ENCODE data around the gene ZNF548. TPM values are rescaled to one million over a fixed set of nuclear protein-coding genes. Genes with fewer than 3 reads are reported as not detected.
A peak's percentile ranks its signal among the peaks of the same experiment; 100 is the strongest.

The ZNF548 gene
- 10 to 100 TPM; 40.4 to 62.8 TPM for total RNA-seq

- peak within 1 kb of the TSS; percentile 86 for H3K27ac Mint-ChIP-seq
- H3K4me3 Mint-ChIP-seq = peak within 1 kb of the TSS; percentile 96
- DNase-seq (peak; percentile 97), ATAC-seq (replicated peaks in 1 of 2) (peak; percentile 96 to 97)
- H3K9me3 Mint-ChIP-seq = peaks cover 11 to 12% of the 10 kb centered on the region in 2 donors
- no peaks in the 10 kb centered on the region for H3K27me3 Mint-ChIP-seq (ENCODE audit: low read depth)
- H3K36me3 Mint-ChIP-seq (ENCODE audit: insufficient read depth in 2 of 2) = peaks cover 24 to 55% of the 10 kb centered on the region in 2 donors
- H3K4me1 Mint-ChIP-seq (ENCODE audit: low read depth) = peaks cover 29% of the 10 kb centered on the region
Measured at GRCh38 chr19:57389730-57390598, at the start of gene ZNF548. ZNF548 (plus strand) TSS chr19:57389854; CDS start chr19:57390100, 246 bp downstream.

DNA sequence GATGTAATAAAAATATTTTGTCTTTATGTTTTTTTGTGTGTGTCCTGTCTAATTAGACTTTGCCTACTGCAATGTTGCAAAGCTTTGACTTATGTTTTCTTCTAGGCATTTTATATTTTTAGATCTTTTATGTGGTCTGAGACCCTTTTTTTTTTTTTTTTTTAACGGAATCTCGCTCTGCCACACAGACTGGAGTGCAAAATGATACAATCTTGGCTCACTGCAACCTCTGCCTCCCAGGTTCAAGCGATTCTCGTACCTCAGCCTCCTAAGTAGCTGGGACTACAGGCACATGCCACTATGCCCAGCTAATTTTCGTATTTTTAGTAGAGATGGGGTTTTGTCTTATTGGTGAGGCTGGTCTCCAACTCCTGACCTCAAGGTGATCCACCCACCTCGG is 47.1 kb upstream of the ZNF548 start:
- Mint-ChIP-seq H3K27ac (no peak overlapping the region), H3K4me1 (ENCODE audit: low read depth) (no peaks in the 10 kb centered on the region), H3K9me3 (peaks cover 9 to 12% of the 10 kb centered on the region in 2 donors), H3K4me3 (no peak overlapping the region), H3K36me3 (ENCODE audit: insufficient read depth in 2 of 2) (peaks cover 1 to 7% of the 10 kb centered on the region in 2 donors), H3K27me3 (ENCODE audit: low read depth) (no peaks in the 10 kb centered on the region)
- no peak for ATAC-seq (replicated peaks in 1 of 2)
- DNase-seq = no peak

GRCh38 chr19:57348136-57348535 is 41.5 kb upstream of the ZNF548 start:
- Mint-ChIP-seq H3K9me3 (peaks cover 14 to 15% of the 10 kb centered on the region in 2 donors), H3K27ac (no peak overlapping the region), H3K27me3 (ENCODE audit: low read depth) (no peaks in the 10 kb centered on the region), H3K36me3 (ENCODE audit: insufficient read depth in 2 of 2) (peaks cover 25 to 28% of the 10 kb centered on the region in 2 donors), H3K4me1 (ENCODE audit: low read depth) (peaks cover 29% of the 10 kb centered on the region), H3K4me3 (no peak overlapping the region)
- no peak for DNase-seq
- no peak for ATAC-seq (replicated peaks in 1 of 2)

- H3K4me1 Mint-ChIP-seq (ENCODE audit: low read depth) = peaks cover 36% of the 10 kb centered on the region
- peak; percentile 99 to 100 for ATAC-seq (replicated peaks in 1 of 2)
Measured at GRCh38 chr19:57350877-57351805, 38.5 kb upstream of the ZNF548 start, which contains the start of gene ZNF304. ZNF304 (plus strand) TSS chr19:57351271; CDS start chr19:57351665, 394 bp downstream.

GRCh38 chr19:57351867-57352266 is 37.8 kb upstream of the ZNF548 start:
- Mint-ChIP-seq H3K4me1 (ENCODE audit: low read depth) (peaks cover 36% of the 10 kb centered on the region), H3K9me3 (peaks cover 19 to 29% of the 10 kb centered on the region in 2 donors), H3K27me3 (ENCODE audit: low read depth) (no peaks in the 10 kb centered on the region), H3K4me3 (peak overlapping the region; percentile 98 to 99), H3K36me3 (ENCODE audit: insufficient read depth in 2 of 2) (peaks cover 51 to 61% of the 10 kb centered on the region in 2 donors), H3K27ac (no peak overlapping the region)
- ATAC-seq (replicated peaks in 1 of 2) (no peak), DNase-seq (no peak)

More at GRCh38 chr19:57350877-57351805, 38.5 kb upstream of the ZNF548 start, which contains the start of gene ZNF304:
- H3K9me3 Mint-ChIP-seq = peaks cover 15 to 28% of the 10 kb centered on the region in 2 donors
- peak within 1 kb of the TSS; percentile 98 to 99 for H3K4me3 Mint-ChIP-seq
- peaks cover 45 to 54% of the 10 kb centered on the region in 2 donors for H3K36me3 Mint-ChIP-seq (ENCODE audit: insufficient read depth in 2 of 2)
- peak within 1 kb of the TSS; percentile 74 for H3K27ac Mint-ChIP-seq
- H3K27me3 Mint-ChIP-seq (ENCODE audit: low read depth) = no peaks in the 10 kb centered on the region
- DNase-seq = peak; percentile 85

- no peaks in the 10 kb centered on the region for H3K27me3 Mint-ChIP-seq (ENCODE audit: low read depth)
- DNase-seq (no peak), ATAC-seq (replicated peaks in 1 of 2) (no peak)
- H3K27ac Mint-ChIP-seq = no peak overlapping the region
- H3K9me3 Mint-ChIP-seq = peaks cover 19 to 33% of the 10 kb centered on the region in 2 donors
- no peak overlapping the region for H3K4me3 Mint-ChIP-seq
- H3K4me1 Mint-ChIP-seq (ENCODE audit: low read depth) = peaks cover 29% of the 10 kb centered on the region
- H3K36me3 Mint-ChIP-seq (ENCODE audit: insufficient read depth in 2 of 2) = peaks cover 65 to 74% of the 10 kb centered on the region in 2 donors
Measured at GRCh38 chr19:57355916-57356315, 33.7 kb upstream of the ZNF548 start.

GRCh38 chr19:57357406-57357805 is 32.2 kb upstream of the ZNF548 start:
- ATAC-seq (replicated peaks in 1 of 2) (no peak), DNase-seq (no peak)
- Mint-ChIP-seq H3K36me3 (ENCODE audit: insufficient read depth in 2 of 2) (peaks cover 56 to 67% of the 10 kb centered on the region in 2 donors), H3K27me3 (ENCODE audit: low read depth) (no peaks in the 10 kb centered on the region), H3K4me1 (ENCODE audit: low read depth) (peaks cover 15% of the 10 kb centered on the region), H3K27ac (no peak overlapping the region), H3K9me3 (peaks cover 18 to 32% of the 10 kb centered on the region in 2 donors), H3K4me3 (no peak overlapping the region)

GRCh38 chr19:57359300-57359699 is 30.4 kb upstream of the ZNF548 start:
- Mint-ChIP-seq H3K4me3 (no peak overlapping the region), H3K27ac (no peak overlapping the region), H3K4me1 (ENCODE audit: low read depth) (peaks cover 19% of the 10 kb centered on the region), H3K27me3 (ENCODE audit: low read depth) (no peaks in the 10 kb centered on the region), H3K36me3 (ENCODE audit: insufficient read depth in 2 of 2) (peaks cover 56 to 65% of the 10 kb centered on the region in 2 donors), H3K9me3 (peaks cover 16 to 31% of the 10 kb centered on the region in 2 donors)
- ATAC-seq (replicated peaks in 1 of 2) (no peak), DNase-seq (no peak)

DNA sequence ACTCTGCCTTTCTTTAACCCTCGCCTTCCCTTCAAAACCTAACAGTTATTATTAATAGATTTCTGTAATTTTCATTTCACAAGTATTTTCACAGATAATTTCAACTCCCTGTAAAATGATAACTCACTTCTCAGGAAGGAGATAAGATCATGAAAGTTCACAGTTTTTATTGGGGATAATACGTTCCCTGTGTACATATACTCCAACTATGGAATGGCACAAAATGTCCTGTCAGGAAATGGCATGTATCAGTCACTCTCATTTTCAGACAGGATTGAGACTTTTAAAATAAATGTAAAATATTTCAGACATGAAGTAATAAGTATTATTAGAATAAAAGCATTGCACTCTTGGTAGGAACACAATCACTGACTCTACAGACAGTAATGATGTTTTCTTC is 27.2 kb upstream of the ZNF548 start:
- peak overlapping the region; percentile 86 for H3K27ac Mint-ChIP-seq
- H3K4me3 Mint-ChIP-seq = peak overlapping the region; percentile 96 to 97
- no peak for ATAC-seq (replicated peaks in 1 of 2)

GRCh38 chr19:57362997-57363687 is 26.5 kb upstream of the ZNF548 start, which contains the start of the genes TRAPPC2B and ZNF547:
TRAPPC2B (plus strand) TSS chr19:57363551; CDS start chr19:57364834, 1,283 bp downstream.
ZNF547 (plus strand) TSS chr19:57363551; CDS start chr19:57368556, 5,005 bp downstream.
- H3K4me3 Mint-ChIP-seq = peak within 1 kb of the TSS; percentile 96 to 97
- peak; percentile 96 for ATAC-seq (replicated peaks in 1 of 2)
- H3K36me3 Mint-ChIP-seq (ENCODE audit: insufficient read depth in 2 of 2) = peaks cover 26 to 34% of the 10 kb centered on the region in 2 donors
- H3K27me3 Mint-ChIP-seq (ENCODE audit: low read depth) = no peaks in the 10 kb centered on the region
- H3K4me1 Mint-ChIP-seq (ENCODE audit: low read depth) = peaks cover 20% of the 10 kb centered on the region
- peak within 1 kb of the TSS; percentile 86 for H3K27ac Mint-ChIP-seq
- H3K9me3 Mint-ChIP-seq = peaks cover 13 to 14% of the 10 kb centered on the region in 2 donors
- peak; percentile 98 for DNase-seq

More for the DNA sequence above, 27.2 kb upstream of the ZNF548 start:
- Mint-ChIP-seq H3K36me3 (ENCODE audit: insufficient read depth in 2 of 2) (peaks cover 32 to 38% of the 10 kb centered on the region in 2 donors), H3K4me1 (ENCODE audit: low read depth) (peaks cover 20% of the 10 kb centered on the region), H3K27me3 (ENCODE audit: low read depth) (no peaks in the 10 kb centered on the region), H3K9me3 (peaks cover 14 to 18% of the 10 kb centered on the region in 2 donors)
- DNase-seq = no peak

GRCh38 chr19:57363688-57364181 is 25.9 kb upstream of the ZNF548 start:
- H3K9me3 Mint-ChIP-seq = peaks cover 14 to 18% of the 10 kb centered on the region in 2 donors

GRCh38 chr19:57366776-57367175 is 22.9 kb upstream of the ZNF548 start:
- Mint-ChIP-seq H3K4me3 (no peak overlapping the region), H3K4me1 (ENCODE audit: low read depth) (peaks cover 20% of the 10 kb centered on the region), H3K9me3 (peaks cover 22 to 24% of the 10 kb centered on the region in 2 donors), H3K27ac (no peak overlapping the region), H3K36me3 (ENCODE audit: insufficient read depth in 2 of 2) (peaks cover 25 to 40% of the 10 kb centered on the region in 2 donors), H3K27me3 (ENCODE audit: low read depth) (no peaks in the 10 kb centered on the region)
- ATAC-seq (replicated peaks in 1 of 2) (no peak), DNase-seq (no peak)

More at GRCh38 chr19:57363688-57364181, 25.9 kb upstream of the ZNF548 start:
- peaks cover 20% of the 10 kb centered on the region for H3K4me1 Mint-ChIP-seq (ENCODE audit: low read depth)
- no peak for DNase-seq
- peaks cover 22 to 30% of the 10 kb centered on the region in 2 donors for H3K36me3 Mint-ChIP-seq (ENCODE audit: insufficient read depth in 2 of 2)
- peak overlapping the region; percentile 96 to 97 for H3K4me3 Mint-ChIP-seq
- H3K27ac Mint-ChIP-seq = peak overlapping the region; percentile 80
- no peaks in the 10 kb centered on the region for H3K27me3 Mint-ChIP-seq (ENCODE audit: low read depth)
- ATAC-seq (replicated peaks in 1 of 2) = no peak
